GM18498 (cell line): ENCODE measurements around the gene ACSF2.
A peak's percentile ranks its signal among the peaks of the same experiment; 100 is the strongest.

Source experiments
- ATAC-seq: cut with Tn5 transposase; IDR thresholded peaks from one replicate; pipeline ENCODE4 v1.9.1; 2021; ENCODE audit warnings: mild to moderate bottlenecking, moderate library complexity; ENCODE audit not compliant: unreplicated experiment

ACSF2 gene

GRCh38 chr17:50498021-50498874 is 72.2 kb downstream of the ACSF2 start:
- no peak for ATAC-seq

GRCh38 chr17:50499270-50499669 is 73.3 kb downstream of the ACSF2 start:
- ATAC-seq, result no peak

- ATAC-seq, result no peak
Observed at GRCh38 chr17:50499721-50500120, 73.7 kb downstream of the ACSF2 start.

- no peak for ATAC-seq
Observed at GRCh38 chr17:50501054-50501453, 75.0 kb downstream of the ACSF2 start.

- ATAC-seq, result no peak
Observed at GRCh38 chr17:50502301-50502990, 76.4 kb downstream of the ACSF2 start.

GRCh38 chr17:50505591-50506130 is 79.6 kb downstream of the ACSF2 start:
- ATAC-seq, result no peak

GRCh38 chr17:50506298-50506697 is 80.3 kb downstream of the ACSF2 start:
- no peak for ATAC-seq

- ATAC-seq, result peak; percentile 38
Observed at GRCh38 chr17:50507871-50508572, 82.0 kb downstream of the ACSF2 start, which contains the start of gene MYCBPAP. Gene MYCBPAP (plus strand): TSS chr17:50508439. CDS start chr17:50508675, 236 bp downstream.

GRCh38 chr17:50508573-50509460 is 82.8 kb downstream of the ACSF2 start:
- ATAC-seq, result no peak

- peak; percentile 76 for ATAC-seq
Observed at GRCh38 chr17:50511058-50511457, 85.0 kb downstream of the ACSF2 start.

GRCh38 chr17:50513495-50513894 is 87.5 kb downstream of the ACSF2 start:
- ATAC-seq, result no peak

- no peak for ATAC-seq
Observed at GRCh38 chr17:50514388-50514787, 88.4 kb downstream of the ACSF2 start.

- ATAC-seq, result no peak
Observed at GRCh38 chr17:50514936-50515702, 89.1 kb downstream of the ACSF2 start.

GRCh38 chr17:50517011-50517410 is 91.0 kb downstream of the ACSF2 start:
- ATAC-seq, result no peak

GRCh38 chr17:50517504-50518383 is 91.7 kb downstream of the ACSF2 start:
- no peak for ATAC-seq

- ATAC-seq, result no peak
Observed at GRCh38 chr17:50518384-50519023, 92.5 kb downstream of the ACSF2 start.

GRCh38 chr17:50519141-50519834 is 93.3 kb downstream of the ACSF2 start:
- no peak for ATAC-seq
